HCEC 1CT (cell line): ENCODE measurements around the gene RNF32.
"Not testable (repeated sequence)": the region's sequence is repeated elsewhere in the genome, so short reads cannot be mapped to it uniquely, and the experiment has no call there.

Experiments
- DNase-seq: peaks from one replicate; pipeline ENCODE4 v3.0.0-alpha.2; 2017

The RNF32 gene

GRCh38 chr7:156676263-156676662, 35.7 kb downstream of the RNF32 start:
- no peak for DNase-seq

GRCh38 chr7:156677374-156678054, 36.9 kb downstream of the RNF32 start:
- DNase-seq: no peak

GRCh38 chr7:156680281-156680680, 39.7 kb downstream of the RNF32 start:
- DNase-seq: no peak

- no peak for DNase-seq
These were observed 42.4 kb downstream of the RNF32 start for GRCh38 chr7:156682928-156683327.

- no peak for DNase-seq
These were observed 43.7 kb downstream of the RNF32 start for GRCh38 chr7:156684251-156684650.

GRCh38 chr7:156684661-156685060, 44.1 kb downstream of the RNF32 start:
- DNase-seq: no peak

GRCh38 chr7:156691764-156692163, 51.2 kb downstream of the RNF32 start:
- no peak for DNase-seq

- DNase-seq: no peak
These were observed 52.3 kb downstream of the RNF32 start for GRCh38 chr7:156692849-156693248.

GRCh38 chr7:156693627-156694026, 53.1 kb downstream of the RNF32 start:
- no peak for DNase-seq

GRCh38 chr7:156697283-156697682, 56.7 kb downstream of the RNF32 start:
- not testable (repeated sequence) for DNase-seq

GRCh38 chr7:156698512-156698911, 57.9 kb downstream of the RNF32 start:
- DNase-seq: not testable (repeated sequence)

- DNase-seq: not testable (repeated sequence)
These were observed 61.2 kb downstream of the RNF32 start for GRCh38 chr7:156701787-156702186.

GRCh38 chr7:156702399-156702798, 61.8 kb downstream of the RNF32 start:
- DNase-seq: no peak

GRCh38 chr7:156703209-156703608, 62.6 kb downstream of the RNF32 start:
- no peak for DNase-seq

- DNase-seq: no peak
These were observed 63.4 kb downstream of the RNF32 start for GRCh38 chr7:156703773-156704482.

- DNase-seq: peak; percentile 52
These were observed 81.7 kb downstream of the RNF32 start for GRCh38 chr7:156722043-156722826.

- no peak for DNase-seq
These were observed 84.5 kb downstream of the RNF32 start for GRCh38 chr7:156725073-156725472.

GRCh38 chr7:156725936-156726335, 85.4 kb downstream of the RNF32 start:
- no peak for DNase-seq
